Osteoblast (primary cell): ENCODE measurements around the gene SERBP1. TPM values are rescaled to one million over a fixed set of nuclear protein-coding genes. Genes with fewer than 3 reads are reported as not detected.

Experiments used
- DNase-seq: peaks from one replicate; pipeline ENCODE4 v3.0.0; 2011; ENCODE audit warnings: low spot score, mixed read lengths; ENCODE audit not compliant: insufficient read length; ENCODE audit errors: missing footprints
- H2AFZ ChIP-seq: 2 replicates; pipeline ENCODE4 v1.6.0; 2011; ENCODE audit warnings: mild to moderate bottlenecking, low read length
- H3K27ac ChIP-seq: 2 replicates; pipeline ENCODE4 v1.5.1; 2011; ENCODE audit warnings: mild to moderate bottlenecking, low read depth, low read length, moderate library complexity
- H3K27me3 ChIP-seq: 2 replicates; pipeline ENCODE4 v1.6.0; 2012; ENCODE audit warnings: mild to moderate bottlenecking, control low read depth, inconsistent platforms, low read length, moderate library complexity; ENCODE audit not compliant: insufficient read depth
- H3K36me3 ChIP-seq: 2 replicates; pipeline ENCODE4 v1.5.1; 2011; ENCODE audit warnings: mild to moderate bottlenecking, low read length, control low read depth, moderate library complexity; ENCODE audit not compliant: insufficient read depth
- H3K4me1 ChIP-seq: 2 replicates; pipeline ENCODE4 v1.5.1; 2011; ENCODE audit warnings: mild to moderate bottlenecking, low read length, control low read depth, moderate library complexity; ENCODE audit not compliant: insufficient read depth
- H3K4me2 ChIP-seq: 2 replicates; pipeline ENCODE4 v1.6.0; 2011; ENCODE audit warnings: mild to moderate bottlenecking, low read length; ENCODE audit not compliant: insufficient read depth
- H3K4me3 ChIP-seq: fragments of 200-600 bp; sonication (generic); 3 replicates; pipeline ENCODE4 v1.5.1; 2012; ENCODE audit warnings: mild to moderate bottlenecking, low read length, inconsistent platforms; ENCODE audit not compliant: insufficient read depth
- H3K79me2 ChIP-seq: 2 replicates; pipeline ENCODE4 v1.6.0; 2012; ENCODE audit warnings: mild to moderate bottlenecking, low read length, control low read depth, inconsistent platforms; ENCODE audit not compliant: insufficient read depth
- H3K9me3 ChIP-seq: 2 replicates; pipeline ENCODE4 v1.5.1; 2011; ENCODE audit warnings: low read depth, low read length, control low read depth
- H4K20me1 ChIP-seq: 2 replicates; pipeline ENCODE4 v1.6.0; 2012; ENCODE audit warnings: mild to moderate bottlenecking, low read length, control low read depth; ENCODE audit not compliant: insufficient read depth
- CTCF ChIP-seq: IDR thresholded peaks from 2 replicates; pipeline ENCODE4 v1.5.1; 2011; ENCODE audit warnings: mild to moderate bottlenecking, low read depth, low read length, moderate library complexity; ENCODE audit errors: extremely low read depth
- total RNA-seq: library from RNA; depleted of rRNA; stranded (reverse); fragments of >200 nt; gene quantifications from 2 replicates; pipeline ENCODE4 v1.2.3, GENCODE V29; 2012

SERBP1 gene
- total RNA-seq, 1 donor, result 161 TPM

DNA sequence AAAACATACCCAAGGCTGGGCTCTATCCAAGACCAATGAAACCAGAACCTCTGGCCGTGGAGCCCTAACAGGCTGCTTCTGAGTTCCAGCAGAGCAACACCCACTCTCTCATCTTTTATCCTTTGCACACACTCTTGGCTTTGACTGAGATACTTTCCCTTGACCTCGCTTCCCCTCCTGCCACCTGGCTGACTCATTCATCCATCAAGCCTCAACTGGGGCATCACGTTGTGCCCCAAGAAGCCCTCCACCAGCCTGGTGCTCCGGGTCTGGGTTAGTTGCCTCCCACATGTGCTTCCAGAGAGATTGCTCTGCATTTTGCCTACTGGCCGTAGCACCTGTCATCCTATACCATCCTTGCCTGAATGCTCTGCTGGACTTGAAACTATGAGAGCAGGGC lies 34.5 kb upstream of the SERBP1 start:
- Histone ChIP-seq H2AFZ (no peak overlapping the region), H3K36me3 (no peaks in the 10 kb centered on the region), H4K20me1 (no peaks in the 10 kb centered on the region), H3K27ac (no peak overlapping the region), H3K4me3 (no peak overlapping the region), H3K4me2 (no peak overlapping the region), H3K9me3 (no peaks in the 10 kb centered on the region), H3K27me3 (no peaks in the 10 kb centered on the region), H3K79me2 (no peaks in the 10 kb centered on the region), H3K4me1 (peaks cover 9% of the 10 kb centered on the region)
- TF ChIP-seq CTCF, result no peak
- DNase-seq, result no peak

DNA sequence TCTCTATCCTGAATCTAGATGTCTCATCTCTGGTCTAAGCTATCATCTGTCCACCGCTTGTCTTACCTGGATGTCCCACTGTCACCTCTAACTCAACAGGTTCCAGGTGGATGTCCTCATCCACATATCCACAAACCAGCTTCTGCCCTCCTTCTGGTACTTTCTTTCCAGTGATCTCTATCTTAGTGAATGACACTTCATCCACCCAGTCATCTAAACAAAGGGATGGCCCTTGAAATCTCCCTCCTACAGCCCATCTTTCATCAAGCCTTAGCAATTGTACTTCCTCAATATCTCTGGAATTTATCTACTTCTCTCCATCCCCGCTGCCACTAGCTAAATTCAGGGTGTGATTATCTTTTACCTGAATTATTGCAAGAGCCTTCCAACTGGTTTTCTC lies 33.9 kb upstream of the SERBP1 start:
- no peaks in the 10 kb centered on the region for H4K20me1 ChIP-seq
- H3K27me3 ChIP-seq, result no peaks in the 10 kb centered on the region
- H3K79me2 ChIP-seq, result no peaks in the 10 kb centered on the region
- no peak for TF ChIP-seq CTCF
- no peak overlapping the region for H3K27ac ChIP-seq
- no peak for DNase-seq
- H3K36me3 ChIP-seq, result no peaks in the 10 kb centered on the region
- H3K4me3 ChIP-seq, result no peak overlapping the region
- no peak overlapping the region for H3K4me2 ChIP-seq
- H3K9me3 ChIP-seq, result no peaks in the 10 kb centered on the region
- no peak overlapping the region for H2AFZ ChIP-seq
- peaks cover 9% of the 10 kb centered on the region for H3K4me1 ChIP-seq

- H3K27ac ChIP-seq, result no peak overlapping the region
- H3K4me1 ChIP-seq, result peaks cover 5% of the 10 kb centered on the region
- no peak for DNase-seq
- no peaks in the 10 kb centered on the region for H3K9me3 ChIP-seq
- H3K79me2 ChIP-seq, result no peaks in the 10 kb centered on the region
- H2AFZ ChIP-seq, result no peak overlapping the region
- no peak for TF ChIP-seq CTCF
- H4K20me1 ChIP-seq, result no peaks in the 10 kb centered on the region
- H3K36me3 ChIP-seq, result no peaks in the 10 kb centered on the region
- no peaks in the 10 kb centered on the region for H3K27me3 ChIP-seq
- no peak overlapping the region for H3K4me2 ChIP-seq
- H3K4me3 ChIP-seq, result no peak overlapping the region
Measured at GRCh38 chr1:67463298-67463955, 33.2 kb upstream of the SERBP1 start.

DNA sequence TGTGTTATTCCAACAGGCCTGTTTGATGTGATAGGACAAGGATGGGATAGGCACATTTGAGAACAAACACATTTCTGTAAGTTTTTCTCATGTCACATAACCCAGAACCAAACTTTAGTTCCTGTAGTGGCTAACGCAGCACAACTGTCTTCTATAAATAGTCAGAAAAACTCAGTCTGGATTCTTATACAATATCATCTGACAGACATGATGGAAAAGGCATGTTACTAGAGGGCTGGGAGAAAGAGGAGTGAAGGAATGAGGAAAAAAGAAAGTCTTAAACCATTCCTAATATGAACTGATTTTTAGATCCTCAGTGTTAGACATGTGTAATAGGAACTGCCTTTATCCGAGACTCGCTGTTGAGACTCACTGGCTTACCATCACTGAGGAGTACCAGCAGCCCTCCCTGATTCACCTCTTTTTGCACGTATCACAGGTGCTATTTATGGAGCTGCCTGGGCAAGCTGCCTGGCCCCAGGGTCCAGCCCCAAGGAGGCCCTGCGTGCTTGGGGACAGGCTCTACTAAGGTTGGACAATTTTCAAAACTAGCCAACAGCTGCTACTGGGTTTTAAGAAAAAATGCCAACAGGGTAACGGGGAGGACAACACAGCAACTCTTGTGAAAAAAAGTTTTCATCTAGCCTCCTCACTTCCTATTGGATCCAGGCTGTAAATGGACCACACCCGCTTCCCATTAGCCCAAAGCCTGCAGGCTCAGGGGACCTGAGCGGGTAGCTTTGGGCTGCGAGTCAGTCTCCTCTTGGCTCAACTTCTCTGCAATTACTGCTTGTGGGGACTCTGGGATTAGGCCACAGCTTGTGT lies 30.7 kb upstream of the SERBP1 start:
- peak; percentile 30 for DNase-seq
- H3K36me3 ChIP-seq, result no peaks in the 10 kb centered on the region
- no peaks in the 10 kb centered on the region for H3K79me2 ChIP-seq
- H3K27me3 ChIP-seq, result no peaks in the 10 kb centered on the region
- H2AFZ ChIP-seq, result peak overlapping the region; percentile 32
- no peak overlapping the region for H3K27ac ChIP-seq
- no peaks in the 10 kb centered on the region for H3K9me3 ChIP-seq
- H3K4me2 ChIP-seq, result peak overlapping the region; percentile 2
- H3K4me3 ChIP-seq, result no peak overlapping the region
- H4K20me1 ChIP-seq, result no peaks in the 10 kb centered on the region
- TF ChIP-seq CTCF, result no peak
- peaks cover 4% of the 10 kb centered on the region for H3K4me1 ChIP-seq
